ENCODE results near the gene CD226.

DNA sequence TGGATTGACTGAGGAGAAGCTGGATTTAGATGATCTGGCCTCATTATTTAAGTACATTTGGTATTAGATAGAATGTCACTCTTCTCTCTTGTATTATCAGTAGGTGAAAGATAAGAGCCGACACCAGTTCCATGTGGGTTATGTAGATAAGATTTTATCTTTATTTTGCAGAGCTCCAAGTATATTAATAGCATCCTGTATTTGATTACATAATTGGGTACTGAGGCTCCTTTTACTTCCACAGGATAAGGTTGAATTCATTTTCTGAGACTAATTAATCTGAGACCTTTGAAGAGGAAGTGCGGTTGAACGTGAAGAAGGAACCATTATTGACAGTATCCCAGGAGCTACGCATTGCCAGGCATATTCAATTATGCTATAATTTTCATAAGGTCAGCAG, 32.8 kb upstream of the CD226 start:
- TF ChIP-seq, protein P1, sequence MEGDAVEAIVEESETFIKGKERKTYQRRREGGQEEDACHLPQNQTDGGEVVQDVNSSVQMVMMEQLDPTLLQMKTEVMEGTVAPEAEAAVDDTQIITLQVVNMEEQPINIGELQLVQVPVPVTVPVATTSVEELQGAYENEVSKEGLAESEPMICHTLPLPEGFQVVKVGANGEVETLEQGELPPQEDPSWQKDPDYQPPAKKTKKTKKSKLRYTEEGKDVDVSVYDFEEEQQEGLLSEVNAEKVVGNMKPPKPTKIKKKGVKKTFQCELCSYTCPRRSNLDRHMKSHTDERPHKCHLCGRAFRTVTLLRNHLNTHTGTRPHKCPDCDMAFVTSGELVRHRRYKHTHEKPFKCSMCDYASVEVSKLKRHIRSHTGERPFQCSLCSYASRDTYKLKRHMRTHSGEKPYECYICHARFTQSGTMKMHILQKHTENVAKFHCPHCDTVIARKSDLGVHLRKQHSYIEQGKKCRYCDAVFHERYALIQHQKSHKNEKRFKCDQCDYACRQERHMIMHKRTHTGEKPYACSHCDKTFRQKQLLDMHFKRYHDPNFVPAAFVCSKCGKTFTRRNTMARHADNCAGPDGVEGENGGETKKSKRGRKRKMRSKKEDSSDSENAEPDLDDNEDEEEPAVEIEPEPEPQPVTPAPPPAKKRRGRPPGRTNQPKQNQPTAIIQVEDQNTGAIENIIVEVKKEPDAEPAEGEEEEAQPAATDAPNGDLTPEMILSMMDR (IDR thresholded peaks at IDR 0.05; ENCODE audit: insufficient read depth, low read length, poor library complexity, severe bottlenecking) = no peak
- no peak for TF ChIP-seq EZH2phosphoT487 (conservative IDR thresholded peaks at IDR 0.05; ENCODE audit: low read length)

Data from SU-DHL-6 (cell line).